Measurements from ENCODE around the gene CSTPP1.
A peak's percentile ranks its signal among the peaks of the same experiment; 100 is the strongest.

Gene CSTPP1

GRCh38 chr11:46899501-46900025 is 37.0 kb upstream of the CSTPP1 start:
- DNase-seq = no peak
- Histone ChIP-seq H3K4me3 (ENCODE audit: control insufficient read depth in 1 of 7, extremely low read depth in 1 of 7, insufficient read depth in 4 of 7, low read depth in 2 of 7, low read length in 6 of 7) (no peak overlapping the region), H3K27me3 (replicated peaks in 2 of 5; ENCODE audit: control insufficient read depth in 4 of 5, insufficient read depth in 5 of 5, low read length in 4 of 5) (no peaks in the 10 kb centered on the region), H3K9me3 (ENCODE audit: control extremely low read depth in 1 of 5, control insufficient read depth in 4 of 5, insufficient read depth in 2 of 5, low read depth in 1 of 5, low read length in 4 of 5) (no peaks in the 10 kb centered on the region), H3K27ac (ENCODE audit: insufficient read depth in 1 of 2, low read depth in 1 of 2, low read length in 2 of 2, poor library complexity in 1 of 2, severe bottlenecking in 2 of 2) (no peak overlapping the region), H3K4me1 (ENCODE audit: control extremely low read depth in 1 of 4, control insufficient read depth in 4 of 4, insufficient read depth in 4 of 4, low read length in 3 of 4) (peaks cover 0 to 10% (median 0%) of the 10 kb centered on the region in 4 experiments), H3K36me3 (ENCODE audit: control insufficient read depth in 4 of 4, insufficient read depth in 4 of 4, low read length in 3 of 4) (no peaks in the 10 kb centered on the region)
- WGBS (ENCODE audit: insufficient coverage) = 97% methylated on average over 13 of the region's 13 CpGs
- ChIA-PET CTCF (interaction anchor here (1.2 to 1.5 kb wide), 2 partner anchors 254 to 262 kb away, joined by 4 to 6 read pairs; no protein-coding TSS in a partner anchor), POLR2A (no interaction called here)

- no peak overlapping the region for H3K4me3 ChIP-seq (ENCODE audit: control insufficient read depth in 1 of 7, extremely low read depth in 1 of 7, insufficient read depth in 4 of 7, low read depth in 2 of 7, low read length in 6 of 7)
- peaks cover 0 to 10% (median 0%) of the 10 kb centered on the region in 4 experiments for H3K4me1 ChIP-seq (ENCODE audit: control extremely low read depth in 1 of 4, control insufficient read depth in 4 of 4, insufficient read depth in 4 of 4, low read length in 3 of 4)
- no peaks in the 10 kb centered on the region for H3K27me3 ChIP-seq (replicated peaks in 2 of 5; ENCODE audit: control insufficient read depth in 4 of 5, insufficient read depth in 5 of 5, low read length in 4 of 5)
- ChIA-PET CTCF (interaction anchor here (1.3 to 1.6 kb wide), 3 partner anchors 8 to 262 kb away, joined by 4 to 5 read pairs (median 4); no protein-coding TSS in a partner anchor), POLR2A (no interaction called here)
- no peak overlapping the region for H3K27ac ChIP-seq (ENCODE audit: insufficient read depth in 1 of 2, low read depth in 1 of 2, low read length in 2 of 2, poor library complexity in 1 of 2, severe bottlenecking in 2 of 2)
- WGBS (ENCODE audit: insufficient coverage) = 97% methylated on average over 13 of the region's 13 CpGs
- no peaks in the 10 kb centered on the region for H3K36me3 ChIP-seq (ENCODE audit: control insufficient read depth in 4 of 4, insufficient read depth in 4 of 4, low read length in 3 of 4)
- no peaks in the 10 kb centered on the region for H3K9me3 ChIP-seq (ENCODE audit: control extremely low read depth in 1 of 5, control insufficient read depth in 4 of 5, insufficient read depth in 2 of 5, low read depth in 1 of 5, low read length in 4 of 5)
- no peak for DNase-seq
Observed at GRCh38 chr11:46900091-46900746, 36.3 kb upstream of the CSTPP1 start.

- CTCF ChIA-PET = interaction anchor here (0.6 to 1.6 kb wide), 6 partner anchors 9 to 260 kb away, joined by 3 to 5 read pairs (median 3); no protein-coding TSS in a partner anchor
Observed at GRCh38 chr11:46901156-46901555, 35.4 kb upstream of the CSTPP1 start.

DNA sequence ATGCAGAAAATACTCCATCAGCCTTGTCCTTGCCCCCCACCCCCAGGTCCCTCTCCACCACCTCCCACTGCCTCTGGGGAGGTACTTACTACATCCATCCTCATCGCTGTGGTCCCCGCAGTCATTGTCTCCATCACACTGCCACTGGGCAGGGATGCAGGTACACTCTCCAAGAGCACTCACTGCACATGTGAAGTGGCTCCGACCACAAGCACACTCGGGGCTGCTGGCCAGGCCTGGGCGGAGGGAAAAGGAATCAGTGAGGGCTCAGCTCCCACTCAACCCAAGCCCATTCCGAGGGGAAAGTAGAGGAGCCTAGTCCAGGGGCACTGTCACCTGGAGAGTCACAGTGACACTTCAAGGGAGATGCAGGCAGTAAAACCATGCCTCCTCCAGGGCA is 33.9 kb upstream of the CSTPP1 start:
- CTCF ChIA-PET = interaction anchor here (2.1 kb wide), 1 partner anchor 11 kb away, joined by 9 read pairs; no protein-coding TSS in a partner anchor
- Histone ChIP-seq H3K27ac (ENCODE audit: insufficient read depth in 1 of 2, low read depth in 1 of 2, low read length in 2 of 2, poor library complexity in 1 of 2, severe bottlenecking in 2 of 2) (no peak overlapping the region), H3K9me3 (ENCODE audit: control extremely low read depth in 1 of 5, control insufficient read depth in 4 of 5, insufficient read depth in 2 of 5, low read depth in 1 of 5, low read length in 4 of 5) (no peaks in the 10 kb centered on the region), H3K36me3 (ENCODE audit: control insufficient read depth in 4 of 4, insufficient read depth in 4 of 4, low read length in 3 of 4) (no peaks in the 10 kb centered on the region), H3K4me3 (ENCODE audit: control insufficient read depth in 1 of 7, extremely low read depth in 1 of 7, insufficient read depth in 4 of 7, low read depth in 2 of 7, low read length in 6 of 7) (no peak overlapping the region), H3K27me3 (replicated peaks in 2 of 5; ENCODE audit: control insufficient read depth in 4 of 5, insufficient read depth in 5 of 5, low read length in 4 of 5) (no peaks in the 10 kb centered on the region), H3K4me1 (ENCODE audit: control extremely low read depth in 1 of 4, control insufficient read depth in 4 of 4, insufficient read depth in 4 of 4, low read length in 3 of 4) (peaks cover 0 to 10% (median 5%) of the 10 kb centered on the region in 4 experiments)
- POLR2A ChIA-PET = no interaction called here
- 100% methylated on average over 6 of the region's 6 CpGs for WGBS (ENCODE audit: insufficient coverage)
- DNase-seq = no peak

More at GRCh38 chr11:46901156-46901555, 35.4 kb upstream of the CSTPP1 start:
- DNase-seq = no peak
- POLR2A ChIA-PET = no interaction called here
- 100% methylated on average over 1 of the region's 3 CpGs for WGBS (ENCODE audit: insufficient coverage)
- H3K27ac ChIP-seq (ENCODE audit: insufficient read depth in 1 of 2, low read depth in 1 of 2, low read length in 2 of 2, poor library complexity in 1 of 2, severe bottlenecking in 2 of 2) = no peak overlapping the region
- no peaks in the 10 kb centered on the region for H3K9me3 ChIP-seq (ENCODE audit: control extremely low read depth in 1 of 5, control insufficient read depth in 4 of 5, insufficient read depth in 2 of 5, low read depth in 1 of 5, low read length in 4 of 5)
- no peaks in the 10 kb centered on the region for H3K27me3 ChIP-seq (replicated peaks in 2 of 5; ENCODE audit: control insufficient read depth in 4 of 5, insufficient read depth in 5 of 5, low read length in 4 of 5)
- H3K36me3 ChIP-seq (ENCODE audit: control insufficient read depth in 4 of 4, insufficient read depth in 4 of 4, low read length in 3 of 4) = no peaks in the 10 kb centered on the region
- peaks cover 0 to 10% (median 0%) of the 10 kb centered on the region in 4 experiments for H3K4me1 ChIP-seq (ENCODE audit: control extremely low read depth in 1 of 4, control insufficient read depth in 4 of 4, insufficient read depth in 4 of 4, low read length in 3 of 4)
- no peak overlapping the region for H3K4me3 ChIP-seq (ENCODE audit: control insufficient read depth in 1 of 7, extremely low read depth in 1 of 7, insufficient read depth in 4 of 7, low read depth in 2 of 7, low read length in 6 of 7)

- CTCF ChIA-PET = interaction anchor here (0.8 to 2.1 kb wide), 4 partner anchors 10 to 249 kb away, joined by 3 to 9 read pairs (median 6); no protein-coding TSS in a partner anchor
Observed at GRCh38 chr11:46903846-46904245, 32.7 kb upstream of the CSTPP1 start.

GRCh38 chr11:46905806-46906205 is 30.8 kb upstream of the CSTPP1 start:
- Histone ChIP-seq H3K4me3 (ENCODE audit: control insufficient read depth in 1 of 7, extremely low read depth in 1 of 7, insufficient read depth in 4 of 7, low read depth in 2 of 7, low read length in 6 of 7) (no peak overlapping the region), H3K36me3 (ENCODE audit: control insufficient read depth in 4 of 4, insufficient read depth in 4 of 4, low read length in 3 of 4) (no peaks in the 10 kb centered on the region), H3K4me1 (ENCODE audit: control extremely low read depth in 1 of 4, control insufficient read depth in 4 of 4, insufficient read depth in 4 of 4, low read length in 3 of 4) (peaks cover 0 to 10% (median 5%) of the 10 kb centered on the region in 4 experiments), H3K27me3 (replicated peaks in 2 of 5; ENCODE audit: control insufficient read depth in 4 of 5, insufficient read depth in 5 of 5, low read length in 4 of 5) (no peaks in the 10 kb centered on the region), H3K9me3 (ENCODE audit: control extremely low read depth in 1 of 5, control insufficient read depth in 4 of 5, insufficient read depth in 2 of 5, low read depth in 1 of 5, low read length in 4 of 5) (no peaks in the 10 kb centered on the region), H3K27ac (ENCODE audit: insufficient read depth in 1 of 2, low read depth in 1 of 2, low read length in 2 of 2, poor library complexity in 1 of 2, severe bottlenecking in 2 of 2) (no peak overlapping the region)
- 100% methylated on average over 2 of the region's 5 CpGs for WGBS (ENCODE audit: insufficient coverage)
- ChIA-PET POLR2A (interaction anchor here (0.7 kb wide), 2 partner anchors 14 to 258 kb away, joined by 3 to 9 read pairs; no protein-coding TSS in a partner anchor), CTCF (interaction anchor here (0.7 to 1.0 kb wide), 2 partner anchors 10 to 255 kb away, joined by 3 read pairs; no protein-coding TSS in a partner anchor)
- DNase-seq = no peak

More at GRCh38 chr11:46903846-46904245, 32.7 kb upstream of the CSTPP1 start:
- no peaks in the 10 kb centered on the region for H3K36me3 ChIP-seq (ENCODE audit: control insufficient read depth in 4 of 4, insufficient read depth in 4 of 4, low read length in 3 of 4)
- no peaks in the 10 kb centered on the region for H3K9me3 ChIP-seq (ENCODE audit: control extremely low read depth in 1 of 5, control insufficient read depth in 4 of 5, insufficient read depth in 2 of 5, low read depth in 1 of 5, low read length in 4 of 5)
- peak in 1 of 3 donors; percentile 48 for DNase-seq
- 86% methylated on average over 5 of the region's 10 CpGs for WGBS (ENCODE audit: insufficient coverage)
- H3K27ac ChIP-seq (ENCODE audit: insufficient read depth in 1 of 2, low read depth in 1 of 2, low read length in 2 of 2, poor library complexity in 1 of 2, severe bottlenecking in 2 of 2) = no peak overlapping the region
- no peaks in the 10 kb centered on the region for H3K27me3 ChIP-seq (replicated peaks in 2 of 5; ENCODE audit: control insufficient read depth in 4 of 5, insufficient read depth in 5 of 5, low read length in 4 of 5)
- POLR2A ChIA-PET = no interaction called here
- H3K4me3 ChIP-seq (ENCODE audit: control insufficient read depth in 1 of 7, extremely low read depth in 1 of 7, insufficient read depth in 4 of 7, low read depth in 2 of 7, low read length in 6 of 7) = no peak overlapping the region
- peaks cover 0 to 10% (median 5%) of the 10 kb centered on the region in 4 experiments for H3K4me1 ChIP-seq (ENCODE audit: control extremely low read depth in 1 of 4, control insufficient read depth in 4 of 4, insufficient read depth in 4 of 4, low read length in 3 of 4)

GRCh38 chr11:46906609-46907041 is 29.9 kb upstream of the CSTPP1 start:
- Histone ChIP-seq H3K4me3 (ENCODE audit: control insufficient read depth in 1 of 7, extremely low read depth in 1 of 7, insufficient read depth in 4 of 7, low read depth in 2 of 7, low read length in 6 of 7) (peak overlapping the region in 1 of 7 experiments; percentile 23), H3K36me3 (ENCODE audit: control insufficient read depth in 4 of 4, insufficient read depth in 4 of 4, low read length in 3 of 4) (no peaks in the 10 kb centered on the region), H3K4me1 (ENCODE audit: control extremely low read depth in 1 of 4, control insufficient read depth in 4 of 4, insufficient read depth in 4 of 4, low read length in 3 of 4) (peaks cover 0 to 10% (median 5%) of the 10 kb centered on the region in 4 experiments), H3K27me3 (replicated peaks in 2 of 5; ENCODE audit: control insufficient read depth in 4 of 5, insufficient read depth in 5 of 5, low read length in 4 of 5) (no peaks in the 10 kb centered on the region), H3K9me3 (ENCODE audit: control extremely low read depth in 1 of 5, control insufficient read depth in 4 of 5, insufficient read depth in 2 of 5, low read depth in 1 of 5, low read length in 4 of 5) (no peaks in the 10 kb centered on the region), H3K27ac (ENCODE audit: insufficient read depth in 1 of 2, low read depth in 1 of 2, low read length in 2 of 2, poor library complexity in 1 of 2, severe bottlenecking in 2 of 2) (no peak overlapping the region)
- peak in 1 of 3 donors; percentile 19 for DNase-seq
- ChIA-PET POLR2A (interaction anchor here (0.5 kb wide), 1 partner anchor 247 kb away, joined by 3 read pairs; no protein-coding TSS in a partner anchor), CTCF (interaction anchor here (0.8 to 2.9 kb wide), 3 partner anchors 10 to 246 kb away, joined by 3 to 12 read pairs (median 11); no protein-coding TSS in a partner anchor)
- 14% methylated on average over 12 of the region's 13 CpGs for WGBS (ENCODE audit: insufficient coverage)

Data from common myeloid progenitor, CD34-positive (primary cell).